Measurements from ENCODE around the gene IGFL3.
A peak's percentile ranks its signal among the peaks of the same experiment; 100 is the strongest.
"Not testable (repeated sequence)": the region's sequence is repeated elsewhere in the genome, so short reads cannot be mapped to it uniquely, and the experiment has no call there.

Gene IGFL3

GRCh38 chr19:46124638-46125115, at the start of gene IGFL3:
Gene IGFL3, minus strand, starts transcription at chr19:46124688. Its CDS starts 39 bp downstream, at chr19:46124649.
- no peak for DNase-seq

GRCh38 chr19:46173886-46174480, 49.5 kb upstream of the IGFL3 start:
- DNase-seq, result no peak

- DNase-seq, result no peak
These were observed 38.2 kb upstream of the IGFL3 start for GRCh38 chr19:46162731-46163130.

GRCh38 chr19:46161642-46162257, 37.3 kb upstream of the IGFL3 start:
- not testable (repeated sequence) for DNase-seq

- DNase-seq, result no peak
These were observed 35.8 kb upstream of the IGFL3 start for GRCh38 chr19:46160233-46160775.

- DNase-seq, result no peak
These were observed 35.1 kb upstream of the IGFL3 start for GRCh38 chr19:46159418-46160232.

GRCh38 chr19:46155237-46155636, 30.7 kb upstream of the IGFL3 start:
- DNase-seq, result no peak

- DNase-seq, result no peak
These were observed 26.1 kb upstream of the IGFL3 start for GRCh38 chr19:46150606-46151005.

GRCh38 chr19:46147791-46148288, 23.4 kb upstream of the IGFL3 start, which contains the start of gene IGFL2:
Gene IGFL2, plus strand, starts transcription at chr19:46148238. Its CDS starts 41 bp downstream, at chr19:46148279.
- peak; percentile 28 for DNase-seq

GRCh38 chr19:46147166-46147740, 22.8 kb upstream of the IGFL3 start:
- no peak for DNase-seq

GRCh38 chr19:46144756-46145155, 20.3 kb upstream of the IGFL3 start:
- DNase-seq, result peak; percentile 2

GRCh38 chr19:46142294-46142693, 17.8 kb upstream of the IGFL3 start:
- DNase-seq, result no peak

- no peak for DNase-seq
These were observed 16.9 kb upstream of the IGFL3 start for GRCh38 chr19:46141421-46141820.

GRCh38 chr19:46137915-46138473, 13.5 kb upstream of the IGFL3 start:
- DNase-seq, result no peak

GRCh38 chr19:46134527-46134926, 10.0 kb upstream of the IGFL3 start:
- no peak for DNase-seq

GRCh38 chr19:46133777-46134241, 9.3 kb upstream of the IGFL3 start:
- DNase-seq, result no peak

GRCh38 chr19:46133101-46133627, 8.7 kb upstream of the IGFL3 start:
- peak; percentile 1 for DNase-seq

GRCh38 chr19:46132508-46133100, 8.1 kb upstream of the IGFL3 start:
- no peak for DNase-seq

GRCh38 chr19:46131485-46132143, 7.1 kb upstream of the IGFL3 start:
- no peak for DNase-seq

GRCh38 chr19:46126086-46126580, 1.6 kb upstream of the IGFL3 start:
- no peak for DNase-seq

- DNase-seq, result no peak
These were observed 959 bp upstream of the IGFL3 start for GRCh38 chr19:46125447-46125846.

Measured in hematopoietic multipotent progenitor cell treated with erythropoietin and hydrocortisone succinate and interleukin-3 and kit ligand, for 8 days (in vitro differentiated cells).